ENCODE results near the gene ARHGEF7.

ARHGEF7 gene

DNA sequence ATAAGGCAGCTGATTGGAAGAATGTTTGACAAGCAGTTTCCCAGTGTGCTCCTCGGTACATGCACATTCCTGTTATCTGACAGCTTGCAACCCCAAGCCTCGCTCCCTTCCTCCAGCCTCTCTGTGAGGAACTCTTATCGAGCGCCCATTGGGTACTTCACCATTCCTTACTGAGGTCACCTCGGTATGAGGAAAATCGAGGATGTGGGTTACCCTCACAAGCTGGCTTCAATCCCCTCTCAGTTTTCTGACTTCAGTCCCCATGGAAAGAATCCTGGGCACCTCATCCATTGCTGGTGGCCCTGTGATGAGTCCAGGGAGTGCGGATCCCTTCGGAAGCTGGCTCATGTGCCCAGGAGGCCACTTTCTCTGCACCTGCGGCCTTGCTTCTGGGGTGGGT lies 222.6 kb downstream of the ARHGEF7 start:
- Mint-ChIP-seq H3K9me3 (no peaks in the 10 kb centered on the region), H3K27me3 (ENCODE audit: low read depth) (no peaks in the 10 kb centered on the region), H3K4me1 (ENCODE audit: low read depth) (no peaks in the 10 kb centered on the region), H3K4me3 (no peak overlapping the region), H3K36me3 (ENCODE audit: low read depth) (no peaks in the 10 kb centered on the region), H3K27ac (no peak overlapping the region)

DNA sequence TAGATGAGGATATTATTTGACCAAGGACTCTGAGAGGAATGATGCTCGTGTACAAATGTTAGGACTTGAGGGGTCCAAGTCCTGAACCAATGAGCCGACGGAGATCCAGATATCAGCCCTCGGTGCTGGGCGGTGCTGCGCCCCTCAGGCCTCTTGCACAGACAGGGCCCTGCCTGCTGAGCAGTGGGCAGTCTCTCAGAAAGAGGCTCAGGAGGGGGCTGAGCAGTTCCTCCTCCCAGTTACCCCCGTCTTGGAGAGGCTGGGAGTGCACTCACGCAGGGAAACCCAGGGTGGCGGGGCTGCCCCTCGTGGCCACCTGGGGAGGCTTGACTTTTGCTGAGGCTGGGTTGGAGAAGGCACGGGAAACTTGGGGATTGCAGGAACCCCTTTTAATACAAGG lies 223.7 kb downstream of the ARHGEF7 start:
- Mint-ChIP-seq H3K27me3 (ENCODE audit: low read depth) (no peaks in the 10 kb centered on the region), H3K4me1 (ENCODE audit: low read depth) (no peaks in the 10 kb centered on the region), H3K4me3 (no peak overlapping the region), H3K9me3 (no peaks in the 10 kb centered on the region), H3K36me3 (ENCODE audit: low read depth) (no peaks in the 10 kb centered on the region), H3K27ac (no peak overlapping the region)

DNA sequence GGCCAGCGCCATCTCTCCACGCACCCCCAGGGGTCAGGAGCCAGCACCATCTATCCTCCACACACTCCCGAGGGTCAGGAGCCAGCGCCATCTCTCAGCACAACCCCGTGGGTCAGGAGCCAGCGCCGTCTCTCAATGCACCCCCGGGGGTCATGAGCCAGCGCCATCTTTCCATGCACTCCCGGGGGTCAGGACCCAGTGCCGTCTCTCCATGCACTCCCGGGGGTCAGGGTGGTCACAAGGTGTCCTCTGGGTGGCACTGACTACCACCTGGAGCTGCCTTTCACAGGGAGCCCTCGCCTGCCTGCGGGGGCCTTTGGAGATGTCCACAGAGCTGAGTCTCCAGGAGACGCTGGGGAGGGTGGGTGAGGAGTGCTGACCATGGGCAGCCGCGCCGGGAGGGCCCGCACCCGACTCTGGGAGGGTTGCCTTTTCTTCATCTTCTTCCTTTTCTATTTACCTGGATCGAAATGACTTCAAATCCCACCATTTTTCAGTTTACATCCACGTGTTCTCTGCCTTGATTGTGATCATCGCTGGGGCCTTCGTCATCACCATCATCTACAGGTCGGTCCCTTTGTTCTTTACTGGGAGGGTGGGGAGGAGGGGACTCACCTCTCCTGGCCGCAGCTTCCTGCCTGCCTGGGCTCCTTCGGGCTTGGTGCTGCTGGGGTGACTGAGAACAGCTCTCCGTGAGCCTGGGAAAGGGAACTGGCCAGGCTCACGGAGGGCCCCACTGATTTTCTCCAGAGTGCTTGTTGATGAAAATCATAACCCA lies 224.4 kb downstream of the ARHGEF7 start:
- H3K27ac Mint-ChIP-seq, result no peak overlapping the region
- H3K36me3 Mint-ChIP-seq (ENCODE audit: low read depth), result no peaks in the 10 kb centered on the region
- no peak overlapping the region for H3K4me3 Mint-ChIP-seq
- H3K4me1 Mint-ChIP-seq (ENCODE audit: low read depth), result no peaks in the 10 kb centered on the region
- no peaks in the 10 kb centered on the region for H3K9me3 Mint-ChIP-seq
- H3K27me3 Mint-ChIP-seq (ENCODE audit: low read depth), result no peaks in the 10 kb centered on the region

DNA sequence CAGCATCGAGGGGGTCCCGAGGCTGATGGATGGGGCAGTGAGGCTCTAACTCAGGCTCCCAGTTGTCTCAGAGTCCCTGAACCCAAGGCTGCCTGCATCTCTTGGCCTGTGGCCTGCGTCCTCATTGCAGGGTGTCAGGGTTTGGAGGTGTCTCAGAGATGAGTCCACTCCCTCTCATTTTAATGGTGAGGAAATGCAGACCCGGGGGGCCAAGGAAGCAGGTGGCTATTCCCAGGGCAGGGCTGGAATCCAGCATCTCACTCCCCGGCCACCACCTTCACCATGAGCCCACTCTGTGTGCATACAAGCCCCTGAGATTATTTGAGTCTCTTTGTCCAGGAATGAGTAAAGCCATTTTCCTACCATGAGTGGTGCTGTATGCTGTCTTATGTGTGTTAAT lies 226.8 kb downstream of the ARHGEF7 start:
- no peaks in the 10 kb centered on the region for H3K36me3 Mint-ChIP-seq (ENCODE audit: low read depth)
- no peaks in the 10 kb centered on the region for H3K9me3 Mint-ChIP-seq
- H3K4me3 Mint-ChIP-seq, result no peak overlapping the region
- no peak overlapping the region for H3K27ac Mint-ChIP-seq
- no peaks in the 10 kb centered on the region for H3K4me1 Mint-ChIP-seq (ENCODE audit: low read depth)
- H3K27me3 Mint-ChIP-seq (ENCODE audit: low read depth), result no peaks in the 10 kb centered on the region

DNA sequence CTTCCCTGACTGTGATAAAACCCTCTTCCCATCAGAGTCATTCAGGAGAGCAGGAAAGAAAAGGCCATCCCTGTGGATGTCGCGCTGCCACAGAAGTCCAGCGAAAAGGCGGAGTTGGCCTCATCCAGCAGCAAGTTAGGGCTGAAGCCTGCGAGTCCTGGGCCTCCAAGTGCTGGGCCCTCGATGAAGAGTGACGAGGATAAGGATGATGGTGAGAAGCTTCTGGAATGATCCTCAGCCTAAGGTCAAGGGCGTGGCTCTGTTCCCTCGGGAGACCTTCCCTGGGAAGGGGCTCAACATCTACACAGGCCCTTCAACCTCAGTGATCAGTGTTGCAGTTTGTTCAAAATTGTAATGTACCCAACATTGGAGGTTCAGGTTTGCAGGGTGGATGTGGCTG lies 227.6 kb downstream of the ARHGEF7 start:
- no peaks in the 10 kb centered on the region for H3K36me3 Mint-ChIP-seq (ENCODE audit: low read depth)
- H3K4me3 Mint-ChIP-seq, result no peak overlapping the region
- H3K9me3 Mint-ChIP-seq, result no peaks in the 10 kb centered on the region
- no peak overlapping the region for H3K27ac Mint-ChIP-seq
- H3K27me3 Mint-ChIP-seq (ENCODE audit: low read depth), result no peaks in the 10 kb centered on the region
- H3K4me1 Mint-ChIP-seq (ENCODE audit: low read depth), result no peaks in the 10 kb centered on the region

DNA sequence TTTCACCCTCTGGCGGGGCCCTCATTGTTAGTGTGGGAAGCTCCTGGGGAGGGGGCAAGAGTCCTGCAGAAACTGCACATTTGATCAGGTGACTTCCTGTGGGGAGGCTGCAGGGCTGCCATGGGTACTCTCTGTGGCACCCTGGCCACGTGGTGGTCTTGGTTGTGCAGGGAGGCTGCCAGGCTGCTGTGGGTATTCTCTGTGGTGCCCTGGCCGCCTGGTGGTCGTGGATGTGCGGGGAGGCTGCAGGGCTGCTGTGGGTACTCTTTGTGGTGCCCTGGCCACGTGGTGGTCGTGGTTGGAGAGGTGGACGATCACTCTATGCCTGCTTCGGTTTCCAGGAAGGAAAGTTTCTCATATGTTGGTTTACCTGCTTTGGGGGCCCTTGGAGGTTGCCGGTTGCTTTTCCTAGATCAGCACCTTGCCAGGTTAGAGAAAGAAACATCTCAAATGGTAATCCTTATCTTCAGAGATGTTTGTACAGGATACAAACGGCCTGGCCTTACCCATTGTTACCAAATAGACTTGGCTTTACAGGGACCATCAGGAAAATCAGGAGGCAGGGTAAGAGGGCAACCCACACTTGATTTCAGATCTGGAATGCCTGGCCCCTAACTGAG lies 228.2 kb downstream of the ARHGEF7 start:
- no peaks in the 10 kb centered on the region for H3K4me1 Mint-ChIP-seq (ENCODE audit: low read depth)
- H3K36me3 Mint-ChIP-seq (ENCODE audit: low read depth), result no peaks in the 10 kb centered on the region
- no peaks in the 10 kb centered on the region for H3K9me3 Mint-ChIP-seq
- H3K4me3 Mint-ChIP-seq, result no peak overlapping the region
- no peak overlapping the region for H3K27ac Mint-ChIP-seq
- no peaks in the 10 kb centered on the region for H3K27me3 Mint-ChIP-seq (ENCODE audit: low read depth)

DNA sequence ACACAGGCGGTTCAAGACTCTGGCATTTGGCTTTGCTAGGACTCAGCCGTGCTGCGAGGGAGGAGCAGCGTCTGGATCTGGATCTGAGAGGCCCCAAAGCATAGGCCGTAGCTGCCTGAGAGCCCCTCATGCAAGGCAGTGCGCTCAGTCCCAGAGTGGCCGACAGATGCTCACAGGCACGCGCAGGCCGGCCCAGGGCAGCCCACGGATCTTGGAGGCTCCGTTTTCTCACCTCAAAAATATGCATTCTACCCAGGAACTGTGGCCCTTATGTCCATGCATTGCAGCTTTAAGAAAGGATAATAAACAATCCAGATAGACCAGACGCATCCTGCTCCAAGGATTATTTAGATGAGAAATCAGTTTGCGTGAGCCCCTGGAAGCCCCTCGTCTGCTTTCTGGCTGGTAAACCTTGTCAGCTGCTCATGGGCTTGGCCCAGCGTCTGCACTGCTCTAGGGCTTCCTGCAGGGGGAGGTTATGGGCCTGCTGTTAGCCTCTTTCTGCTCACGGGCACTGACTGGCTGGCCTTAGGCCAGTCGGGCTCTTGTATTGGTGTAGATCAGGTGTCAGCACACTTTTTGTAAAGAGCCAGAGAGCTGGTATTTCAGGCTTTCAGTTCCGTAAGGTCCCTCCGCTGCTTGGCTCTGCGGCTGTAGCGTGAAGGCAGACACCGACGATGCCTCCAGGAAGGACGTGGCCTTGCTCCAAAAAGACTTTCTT lies 229.5 kb downstream of the ARHGEF7 start:
- Mint-ChIP-seq H3K27me3 (ENCODE audit: low read depth) (no peaks in the 10 kb centered on the region), H3K4me3 (no peak overlapping the region), H3K27ac (no peak overlapping the region), H3K4me1 (ENCODE audit: low read depth) (no peaks in the 10 kb centered on the region), H3K9me3 (no peaks in the 10 kb centered on the region), H3K36me3 (ENCODE audit: low read depth) (no peaks in the 10 kb centered on the region)

DNA sequence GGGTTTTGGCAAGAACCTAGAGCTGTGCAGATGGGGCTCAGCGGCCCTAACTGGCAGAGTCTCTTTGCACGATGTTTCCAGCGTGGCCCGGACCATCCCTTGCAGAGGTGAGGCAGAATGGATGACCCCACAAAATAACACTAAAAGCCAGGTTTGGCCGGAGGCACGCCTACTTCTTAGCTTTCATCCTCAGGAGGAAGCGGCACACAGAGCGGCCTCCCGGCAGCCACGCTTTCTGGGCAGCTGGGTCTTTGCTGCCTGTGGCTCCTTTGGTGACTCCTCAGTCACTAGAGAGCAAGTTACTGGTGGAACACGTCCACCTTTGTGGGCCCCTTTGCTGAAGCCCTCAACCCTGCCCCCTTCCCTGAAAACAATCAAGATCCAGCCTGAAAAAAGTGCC lies 230.6 kb downstream of the ARHGEF7 start:
- H3K4me1 Mint-ChIP-seq (ENCODE audit: low read depth), result no peaks in the 10 kb centered on the region
- no peaks in the 10 kb centered on the region for H3K9me3 Mint-ChIP-seq
- no peak overlapping the region for H3K4me3 Mint-ChIP-seq
- no peaks in the 10 kb centered on the region for H3K36me3 Mint-ChIP-seq (ENCODE audit: low read depth)
- H3K27me3 Mint-ChIP-seq (ENCODE audit: low read depth), result no peaks in the 10 kb centered on the region
- H3K27ac Mint-ChIP-seq, result no peak overlapping the region

DNA sequence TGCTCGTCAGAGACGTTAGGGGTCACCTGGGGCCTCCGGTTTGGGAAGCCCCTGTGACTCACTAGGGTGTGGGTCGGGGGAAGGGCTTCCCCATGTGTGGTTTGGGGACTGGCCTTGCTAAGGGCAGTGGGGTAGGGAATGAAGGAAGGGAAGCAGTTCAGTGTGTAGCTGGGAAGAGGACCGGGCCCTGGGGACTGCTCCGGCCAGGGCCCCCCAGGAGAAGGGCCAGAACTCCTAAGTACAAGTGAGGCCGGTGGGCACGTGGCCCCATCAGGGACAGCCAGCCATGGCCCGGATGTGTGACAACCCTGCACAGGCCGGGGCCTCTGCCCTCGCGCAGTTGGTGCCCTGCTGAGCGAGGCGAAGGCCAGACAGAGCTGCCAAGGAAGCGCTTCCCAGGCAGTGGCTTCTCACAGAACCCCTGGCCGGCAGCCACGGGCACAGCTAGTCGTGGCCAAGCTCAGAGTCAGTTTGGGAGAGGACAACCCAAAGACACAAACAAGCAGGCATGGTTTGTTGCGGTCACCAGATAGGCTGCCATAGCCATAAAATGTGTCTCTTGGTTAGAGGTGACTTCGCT lies 231.1 kb downstream of the ARHGEF7 start:
- H3K27me3 Mint-ChIP-seq (ENCODE audit: low read depth), result no peaks in the 10 kb centered on the region
- no peaks in the 10 kb centered on the region for H3K4me1 Mint-ChIP-seq (ENCODE audit: low read depth)
- no peaks in the 10 kb centered on the region for H3K9me3 Mint-ChIP-seq
- H3K27ac Mint-ChIP-seq, result no peak overlapping the region
- H3K4me3 Mint-ChIP-seq, result no peak overlapping the region
- H3K36me3 Mint-ChIP-seq (ENCODE audit: low read depth), result no peaks in the 10 kb centered on the region

DNA sequence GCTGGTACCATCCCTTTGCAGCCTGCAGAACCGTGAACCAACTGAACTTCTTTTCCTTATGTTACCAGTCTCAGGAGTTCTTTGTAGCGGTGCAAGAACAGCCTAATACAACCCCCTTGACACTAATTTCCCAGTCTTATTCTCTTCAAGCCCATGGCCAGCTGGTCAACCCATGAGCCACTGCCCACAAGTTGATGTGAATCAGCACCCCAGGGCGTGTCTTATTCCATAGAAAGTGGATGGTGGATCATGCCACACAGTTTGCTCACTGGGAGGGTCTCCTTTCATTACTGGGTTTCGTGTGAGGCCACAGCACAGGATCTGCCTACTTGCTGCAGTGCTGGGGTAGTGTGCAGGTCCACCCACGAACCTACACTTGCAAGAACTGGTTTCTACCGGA lies 232.3 kb downstream of the ARHGEF7 start:
- no peaks in the 10 kb centered on the region for H3K4me1 Mint-ChIP-seq (ENCODE audit: low read depth)
- H3K9me3 Mint-ChIP-seq, result no peaks in the 10 kb centered on the region
- no peak overlapping the region for H3K4me3 Mint-ChIP-seq
- H3K36me3 Mint-ChIP-seq (ENCODE audit: low read depth), result no peaks in the 10 kb centered on the region
- no peak overlapping the region for H3K27ac Mint-ChIP-seq
- peaks cover 5% of the 10 kb centered on the region for H3K27me3 Mint-ChIP-seq (ENCODE audit: low read depth)

DNA sequence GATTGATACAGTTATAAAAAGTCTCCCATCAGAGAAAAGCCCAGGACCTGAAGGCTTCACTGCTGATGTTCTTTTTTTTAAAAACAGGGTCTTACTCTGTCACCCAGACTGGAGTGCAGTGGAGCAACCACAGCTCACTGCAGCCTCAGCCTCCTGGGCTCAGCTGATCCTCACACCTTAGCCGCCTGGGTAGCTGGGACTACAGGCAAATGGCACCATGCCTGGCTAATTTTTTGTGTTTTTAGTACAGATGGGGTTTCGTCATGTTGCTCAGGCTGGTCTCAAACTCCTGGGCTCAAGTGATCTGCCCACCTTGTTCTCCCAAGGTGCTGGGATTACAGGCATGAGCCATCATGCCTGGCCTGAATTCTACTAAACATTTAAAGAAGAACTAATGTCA lies 238.4 kb downstream of the ARHGEF7 start:
- H3K27me3 Mint-ChIP-seq (ENCODE audit: low read depth), result peaks cover 5% of the 10 kb centered on the region
- no peaks in the 10 kb centered on the region for H3K36me3 Mint-ChIP-seq (ENCODE audit: low read depth)
- no peak overlapping the region for H3K4me3 Mint-ChIP-seq
- H3K9me3 Mint-ChIP-seq, result no peaks in the 10 kb centered on the region
- H3K27ac Mint-ChIP-seq, result no peak overlapping the region
- no peaks in the 10 kb centered on the region for H3K4me1 Mint-ChIP-seq (ENCODE audit: low read depth)

DNA sequence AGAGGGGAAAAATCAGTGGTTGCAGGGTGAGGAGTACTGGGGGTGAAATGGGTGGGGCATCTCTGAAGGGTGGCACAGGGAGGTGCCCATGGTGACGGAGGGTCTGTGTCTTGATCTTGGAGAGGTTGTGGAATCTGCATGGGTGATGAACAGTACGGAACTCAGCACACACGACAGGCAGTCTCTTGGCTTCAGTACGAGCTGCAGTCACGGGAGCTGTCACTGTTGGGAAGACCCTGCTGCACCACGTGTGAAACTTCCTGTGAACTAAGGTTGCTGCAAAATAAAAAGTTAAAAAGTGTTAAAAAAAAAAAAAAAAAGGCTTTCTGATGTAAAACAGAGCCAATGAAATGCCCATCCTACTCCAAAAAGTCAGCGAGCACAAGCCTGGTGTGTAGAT lies 239.7 kb downstream of the ARHGEF7 start:
- H3K9me3 Mint-ChIP-seq, result no peaks in the 10 kb centered on the region
- H3K27ac Mint-ChIP-seq, result no peak overlapping the region
- H3K4me3 Mint-ChIP-seq, result no peak overlapping the region
- H3K4me1 Mint-ChIP-seq (ENCODE audit: low read depth), result no peaks in the 10 kb centered on the region
- peaks cover 5% of the 10 kb centered on the region for H3K27me3 Mint-ChIP-seq (ENCODE audit: low read depth)
- no peaks in the 10 kb centered on the region for H3K36me3 Mint-ChIP-seq (ENCODE audit: low read depth)
